ENCODE data around the gene PCSK1N. TPM values are rescaled to one million over a fixed set of nuclear protein-coding genes. Genes with fewer than 3 reads are reported as not detected.

PCSK1N gene
- total RNA-seq, 1 donor from 2014 or later = not detected

DNA sequence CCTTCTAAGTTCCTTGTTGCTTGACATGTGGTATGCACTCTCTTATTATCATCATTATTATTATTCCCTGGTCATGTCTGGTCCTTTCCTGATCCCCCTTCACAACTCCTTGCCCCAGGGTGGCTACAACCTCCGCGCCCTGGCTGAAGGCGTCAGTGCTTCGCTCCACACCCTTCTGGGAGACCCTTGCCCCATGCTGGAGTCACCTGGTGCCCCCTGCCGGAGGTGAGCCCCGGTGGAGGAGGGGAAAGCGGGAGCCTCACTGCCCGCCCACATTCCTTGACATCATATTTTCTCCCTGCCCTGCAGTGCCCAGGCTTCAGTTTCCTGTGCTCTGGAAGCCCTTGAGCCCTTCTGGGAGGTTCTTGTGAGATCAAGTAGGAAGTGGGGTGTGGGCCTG is 20.1 kb downstream of the PCSK1N start:
- TF ChIP-seq, protein P1, sequence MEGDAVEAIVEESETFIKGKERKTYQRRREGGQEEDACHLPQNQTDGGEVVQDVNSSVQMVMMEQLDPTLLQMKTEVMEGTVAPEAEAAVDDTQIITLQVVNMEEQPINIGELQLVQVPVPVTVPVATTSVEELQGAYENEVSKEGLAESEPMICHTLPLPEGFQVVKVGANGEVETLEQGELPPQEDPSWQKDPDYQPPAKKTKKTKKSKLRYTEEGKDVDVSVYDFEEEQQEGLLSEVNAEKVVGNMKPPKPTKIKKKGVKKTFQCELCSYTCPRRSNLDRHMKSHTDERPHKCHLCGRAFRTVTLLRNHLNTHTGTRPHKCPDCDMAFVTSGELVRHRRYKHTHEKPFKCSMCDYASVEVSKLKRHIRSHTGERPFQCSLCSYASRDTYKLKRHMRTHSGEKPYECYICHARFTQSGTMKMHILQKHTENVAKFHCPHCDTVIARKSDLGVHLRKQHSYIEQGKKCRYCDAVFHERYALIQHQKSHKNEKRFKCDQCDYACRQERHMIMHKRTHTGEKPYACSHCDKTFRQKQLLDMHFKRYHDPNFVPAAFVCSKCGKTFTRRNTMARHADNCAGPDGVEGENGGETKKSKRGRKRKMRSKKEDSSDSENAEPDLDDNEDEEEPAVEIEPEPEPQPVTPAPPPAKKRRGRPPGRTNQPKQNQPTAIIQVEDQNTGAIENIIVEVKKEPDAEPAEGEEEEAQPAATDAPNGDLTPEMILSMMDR (IDR thresholded peaks at IDR 0.05) = no peak
- H3K36me3 ChIP-seq = peaks cover 19 to 43% of the 10 kb centered on the region in 2 donors
- no peaks in the 10 kb centered on the region for H3K9me3 ChIP-seq
- H3K4me1 ChIP-seq = no peaks in the 10 kb centered on the region
- H3K4me3 ChIP-seq = no peak overlapping the region
- H3K27me3 ChIP-seq = no peaks in the 10 kb centered on the region
- intact Hi-C loops (cut with DNase I) = no loop called here
- H3K27ac ChIP-seq = no peak overlapping the region
- no peak for DNase-seq (ENCODE audit: low spot score in 2 of 2)

DNA sequence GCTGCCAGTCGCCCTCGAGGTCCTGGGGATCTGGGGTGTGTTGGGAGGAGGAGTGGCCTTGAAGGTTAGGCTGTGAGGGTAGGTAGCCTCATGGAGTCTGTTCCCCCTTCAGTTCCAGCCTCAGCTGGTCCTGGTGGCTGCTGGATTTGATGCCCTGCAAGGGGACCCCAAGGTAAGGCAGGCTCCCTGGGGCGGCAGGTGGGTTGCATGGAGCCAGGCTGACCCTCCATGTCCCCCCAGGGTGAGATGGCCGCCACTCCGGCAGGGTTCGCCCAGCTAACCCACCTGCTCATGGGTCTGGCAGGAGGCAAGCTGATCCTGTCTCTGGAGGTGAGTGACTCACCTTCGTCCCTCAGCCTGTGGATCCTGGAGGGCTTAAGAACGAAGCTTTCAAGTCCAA is 20.7 kb downstream of the PCSK1N start:
- TF ChIP-seq, protein P1 (IDR thresholded peaks at IDR 0.05) = no peak
- Histone ChIP-seq H3K4me3 (no peak overlapping the region), H3K36me3 (peaks cover 16 to 43% of the 10 kb centered on the region in 2 donors), H3K27me3 (no peaks in the 10 kb centered on the region), H3K4me1 (no peaks in the 10 kb centered on the region), H3K27ac (no peak overlapping the region), H3K9me3 (no peaks in the 10 kb centered on the region)
- intact Hi-C loops (cut with DNase I) = no loop called here
- DNase-seq (ENCODE audit: low spot score in 2 of 2) = no peak

DNA sequence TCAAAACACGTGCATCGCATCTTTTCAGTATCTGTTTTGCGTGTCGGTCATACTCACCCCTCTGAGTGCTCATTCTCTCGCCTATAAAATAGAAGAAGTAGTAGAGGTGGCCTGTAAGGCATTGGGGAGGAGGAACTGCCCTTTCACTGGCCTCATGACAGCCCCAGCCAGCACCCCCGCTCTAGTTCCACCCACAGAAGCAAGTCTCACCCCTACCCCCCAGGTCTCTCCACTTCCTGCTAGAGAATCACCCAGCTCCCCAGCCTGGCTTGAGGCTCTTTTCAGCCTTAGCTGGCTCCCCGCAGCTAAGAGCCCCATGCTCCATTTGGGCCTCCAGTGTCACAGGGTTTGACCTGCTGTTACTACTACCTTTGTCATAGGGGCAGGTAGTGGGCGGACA is 21.8 kb downstream of the PCSK1N start:
- intact Hi-C loops (cut with DNase I) = no loop called here

DNA sequence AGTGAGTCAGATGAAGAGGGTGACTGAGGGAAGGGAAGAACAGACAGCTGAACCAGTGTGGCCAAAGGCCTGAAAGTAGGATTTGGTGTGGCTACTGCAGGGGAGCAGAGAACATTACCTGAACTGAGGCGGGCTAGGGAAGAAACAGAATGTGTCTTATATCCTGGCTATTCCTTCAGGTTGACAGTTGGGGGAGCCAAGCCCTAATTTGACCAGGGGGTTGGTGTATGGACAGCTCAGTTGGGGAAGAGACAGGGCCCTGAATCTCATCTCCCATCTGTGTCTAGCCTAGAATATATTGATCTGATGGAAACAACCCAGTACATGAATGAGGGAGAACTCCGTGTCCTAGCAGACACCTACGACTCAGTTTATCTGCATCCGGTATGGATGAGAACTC is 29.3 kb downstream of the PCSK1N start:
- TF ChIP-seq, protein P1 (IDR thresholded peaks at IDR 0.05) = no peak

More for the DNA sequence above, 21.8 kb downstream of the PCSK1N start:
- no peak for DNase-seq (ENCODE audit: low spot score in 2 of 2)
- no peaks in the 10 kb centered on the region for H3K4me1 ChIP-seq
- no peak overlapping the region for H3K4me3 ChIP-seq
- H3K27me3 ChIP-seq = no peaks in the 10 kb centered on the region
- H3K9me3 ChIP-seq = no peaks in the 10 kb centered on the region
- TF ChIP-seq, protein P1 (IDR thresholded peaks at IDR 0.05) = no peak
- peaks cover 16 to 40% of the 10 kb centered on the region in 2 donors for H3K36me3 ChIP-seq
- H3K27ac ChIP-seq = no peak overlapping the region

DNA sequence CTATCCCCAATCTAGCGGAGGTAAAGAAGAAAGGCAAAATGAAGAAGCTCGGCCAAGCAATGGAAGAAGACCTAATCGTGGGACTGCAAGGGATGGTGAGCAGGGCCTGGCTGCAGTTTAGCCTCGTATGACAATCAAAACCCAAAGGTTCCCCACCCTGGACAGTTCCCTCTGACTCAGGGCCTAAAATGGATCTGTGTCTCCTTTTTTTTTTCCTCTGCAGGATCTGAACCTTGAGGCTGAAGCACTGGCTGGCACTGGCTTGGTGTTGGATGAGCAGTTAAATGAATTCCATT is 32.6 kb downstream of the PCSK1N start:
- no peaks in the 10 kb centered on the region for H3K9me3 ChIP-seq
- peak overlapping the region; percentile 60 to 71 for H3K4me3 ChIP-seq
- no peaks in the 10 kb centered on the region for H3K4me1 ChIP-seq
- DNase-seq (ENCODE audit: low spot score in 2 of 2) = no peak
- peaks cover 2 to 4% of the 10 kb centered on the region in 2 donors for H3K36me3 ChIP-seq
- no peaks in the 10 kb centered on the region for H3K27me3 ChIP-seq
- intact Hi-C loops (cut with DNase I) = loop anchor here (2.0 to 10.0 kb wide), 6 partner anchors 88 to 1119 kb away; partner anchors contain the start of genes CLCN5, OTUD5, TBC1D25 and TFE3
- TF ChIP-seq, protein P1 (IDR thresholded peaks at IDR 0.05) = no peak
- H3K27ac ChIP-seq = peak overlapping the region; percentile 96 to 97

More for the DNA sequence above, 29.3 kb downstream of the PCSK1N start:
- no peaks in the 10 kb centered on the region for H3K9me3 ChIP-seq
- peaks cover 2 to 8% of the 10 kb centered on the region in 2 donors for H3K36me3 ChIP-seq
- no peak overlapping the region for H3K27ac ChIP-seq
- no peak overlapping the region for H3K4me3 ChIP-seq
- intact Hi-C loops (cut with DNase I) = loop anchor here (10.0 kb wide), 1 partner anchor 271 kb away; the partner anchor contains the start of gene TBC1D25
- H3K4me1 ChIP-seq = no peaks in the 10 kb centered on the region
- DNase-seq (ENCODE audit: low spot score in 2 of 2) = no peak
- no peaks in the 10 kb centered on the region for H3K27me3 ChIP-seq
